Measurements from ENCODE around the gene SSR4.

The SSR4 gene

GRCh38 chrX:153793291-153793690 is 1.2 kb upstream of the SSR4 start:
- no peak for DNase-seq (ENCODE audit: low read depth in 1 of 2, low spot score in 1 of 2)
- in situ Hi-C loops (cut with HindIII; ENCODE audit: low pct_unique_long_range_greater_than_20kb, low sequenced_read_pairs), result no loop called here
- no peak for TF ChIP-seq JUND (IDR thresholded peaks at IDR 0.05; ENCODE audit: low read depth)

- in situ Hi-C loops (cut with HindIII; ENCODE audit: low pct_unique_long_range_greater_than_20kb, low sequenced_read_pairs), result no loop called here
- no peak for DNase-seq (ENCODE audit: low read depth in 1 of 2, low spot score in 1 of 2)
- no peak for TF ChIP-seq JUND (IDR thresholded peaks at IDR 0.05; ENCODE audit: low read depth)
Measured at GRCh38 chrX:153794897-153795816, 689 bp downstream of the SSR4 start.

GRCh38 chrX:153797415-153798015 is 3.0 kb downstream of the SSR4 start:
- in situ Hi-C loops (cut with HindIII; ENCODE audit: low pct_unique_long_range_greater_than_20kb, low sequenced_read_pairs), result no loop called here

GRCh38 chrX:153799326-153799725 is 4.9 kb downstream of the SSR4 start:
- TF ChIP-seq JUND (IDR thresholded peaks at IDR 0.05; ENCODE audit: low read depth), result no peak
- in situ Hi-C loops (cut with HindIII; ENCODE audit: low pct_unique_long_range_greater_than_20kb, low sequenced_read_pairs), result no loop called here
- DNase-seq (ENCODE audit: low read depth in 1 of 2, low spot score in 1 of 2), result no peak

More at GRCh38 chrX:153797415-153798015, 3.0 kb downstream of the SSR4 start:
- DNase-seq (ENCODE audit: low read depth in 1 of 2, low spot score in 1 of 2), result no peak
- no peak for TF ChIP-seq JUND (IDR thresholded peaks at IDR 0.05; ENCODE audit: low read depth)

- no peak for TF ChIP-seq JUND (IDR thresholded peaks at IDR 0.05; ENCODE audit: low read depth)
- in situ Hi-C loops (cut with HindIII; ENCODE audit: low pct_unique_long_range_greater_than_20kb, low sequenced_read_pairs), result no loop called here
- no peak for DNase-seq (ENCODE audit: low read depth in 1 of 2, low spot score in 1 of 2)
Measured at GRCh38 chrX:153800177-153800722, 5.8 kb downstream of the SSR4 start.

GRCh38 chrX:153800746-153801145 is 6.3 kb downstream of the SSR4 start:
- in situ Hi-C loops (cut with HindIII; ENCODE audit: low pct_unique_long_range_greater_than_20kb, low sequenced_read_pairs), result no loop called here
- no peak for TF ChIP-seq JUND (IDR thresholded peaks at IDR 0.05; ENCODE audit: low read depth)
- DNase-seq (ENCODE audit: low read depth in 1 of 2, low spot score in 1 of 2), result no peak

- no peak for TF ChIP-seq JUND (IDR thresholded peaks at IDR 0.05; ENCODE audit: low read depth)
- DNase-seq (ENCODE audit: low read depth in 1 of 2, low spot score in 1 of 2), result no peak
- in situ Hi-C loops (cut with HindIII; ENCODE audit: low pct_unique_long_range_greater_than_20kb, low sequenced_read_pairs), result no loop called here
Measured at GRCh38 chrX:153801669-153802068, 7.2 kb downstream of the SSR4 start.

- DNase-seq (ENCODE audit: low read depth in 1 of 2, low spot score in 1 of 2), result no peak
- no peak for TF ChIP-seq JUND (IDR thresholded peaks at IDR 0.05; ENCODE audit: low read depth)
- in situ Hi-C loops (cut with HindIII; ENCODE audit: low pct_unique_long_range_greater_than_20kb, low sequenced_read_pairs), result no loop called here
Measured at GRCh38 chrX:153802513-153803045, 8.1 kb downstream of the SSR4 start.

GRCh38 chrX:153803211-153804099 is 9.0 kb downstream of the SSR4 start:
- no peak for TF ChIP-seq JUND (IDR thresholded peaks at IDR 0.05; ENCODE audit: low read depth)
- in situ Hi-C loops (cut with HindIII; ENCODE audit: low pct_unique_long_range_greater_than_20kb, low sequenced_read_pairs), result no loop called here
- DNase-seq (ENCODE audit: low read depth in 1 of 2, low spot score in 1 of 2), result no peak

GRCh38 chrX:153804100-153804595 is 9.7 kb downstream of the SSR4 start:
- no peak for DNase-seq (ENCODE audit: low read depth in 1 of 2, low spot score in 1 of 2)
- TF ChIP-seq JUND (IDR thresholded peaks at IDR 0.05; ENCODE audit: low read depth), result no peak
- in situ Hi-C loops (cut with HindIII; ENCODE audit: low pct_unique_long_range_greater_than_20kb, low sequenced_read_pairs), result no loop called here

- no peak for DNase-seq (ENCODE audit: low read depth in 1 of 2, low spot score in 1 of 2)
- in situ Hi-C loops (cut with HindIII; ENCODE audit: low pct_unique_long_range_greater_than_20kb, low sequenced_read_pairs), result no loop called here
- TF ChIP-seq JUND (IDR thresholded peaks at IDR 0.05; ENCODE audit: low read depth), result no peak
Measured at GRCh38 chrX:153804621-153805020, 10.2 kb downstream of the SSR4 start.

GRCh38 chrX:153805436-153805835 is 11.0 kb downstream of the SSR4 start:
- in situ Hi-C loops (cut with HindIII; ENCODE audit: low pct_unique_long_range_greater_than_20kb, low sequenced_read_pairs), result no loop called here
- no peak for TF ChIP-seq JUND (IDR thresholded peaks at IDR 0.05; ENCODE audit: low read depth)
- no peak for DNase-seq (ENCODE audit: low read depth in 1 of 2, low spot score in 1 of 2)
